Superior temporal gyrus (tissue), 1 donor: Measurements from ENCODE around the gene TBC1D9B.
"Not testable (repeated sequence)": the region's sequence is repeated elsewhere in the genome, so short reads cannot be mapped to it uniquely, and the experiment has no call there.

Experiments used
- DNase-seq: peaks from one replicate; pipeline ENCODE4 v3.0.0-alpha.2; 2016; ENCODE audit errors: extremely low spot score

Gene TBC1D9B

GRCh38 chr5:179885491-179886090 lies 22.1 kb downstream of the TBC1D9B start:
- DNase-seq = no peak

GRCh38 chr5:179883163-179883562 lies 24.5 kb downstream of the TBC1D9B start:
- DNase-seq = no peak

- no peak for DNase-seq
These were observed 25.4 kb downstream of the TBC1D9B start for GRCh38 chr5:179882338-179882737.

- DNase-seq = no peak
These were observed 26.7 kb downstream of the TBC1D9B start for GRCh38 chr5:179880848-179881590.

- DNase-seq = no peak
These were observed 27.5 kb downstream of the TBC1D9B start for GRCh38 chr5:179880066-179880650.

- no peak for DNase-seq
These were observed 28.0 kb downstream of the TBC1D9B start for GRCh38 chr5:179879690-179880010.

- DNase-seq = no peak
These were observed 28.6 kb downstream of the TBC1D9B start for GRCh38 chr5:179879003-179879689.

GRCh38 chr5:179878222-179879002 lies 29.3 kb downstream of the TBC1D9B start:
- no peak for DNase-seq

GRCh38 chr5:179876610-179876952 lies 31.1 kb downstream of the TBC1D9B start:
- no peak for DNase-seq

GRCh38 chr5:179875741-179876609 lies 31.7 kb downstream of the TBC1D9B start:
- DNase-seq = no peak

GRCh38 chr5:179874536-179875292 lies 33.0 kb downstream of the TBC1D9B start:
- no peak for DNase-seq

- DNase-seq = no peak
These were observed 33.6 kb downstream of the TBC1D9B start for GRCh38 chr5:179874136-179874535.

GRCh38 chr5:179873588-179874110 lies 34.0 kb downstream of the TBC1D9B start:
- no peak for DNase-seq

- DNase-seq = no peak
These were observed 34.7 kb downstream of the TBC1D9B start for GRCh38 chr5:179872828-179873575.

- no peak for DNase-seq
These were observed 35.5 kb downstream of the TBC1D9B start for GRCh38 chr5:179872055-179872827.

- DNase-seq = not testable (repeated sequence)
These were observed 36.2 kb downstream of the TBC1D9B start for GRCh38 chr5:179871533-179871932.

GRCh38 chr5:179870952-179871351 lies 36.7 kb downstream of the TBC1D9B start:
- no peak for DNase-seq

GRCh38 chr5:179870403-179870903 lies 37.2 kb downstream of the TBC1D9B start:
- DNase-seq = peak; percentile 22
